ENCODE results near the gene PARD3.
A peak's percentile ranks its signal among the peaks of the same experiment; 100 is the strongest.

The PARD3 gene

GRCh38 chr10:34137201-34137600 lies 677.9 kb downstream of the PARD3 start:
- DNase-seq (ENCODE audit: low read depth in 2 of 2): no peak

GRCh38 chr10:34135515-34135914 lies 679.6 kb downstream of the PARD3 start:
- DNase-seq (ENCODE audit: low read depth in 2 of 2): no peak

GRCh38 chr10:34134602-34135001 lies 680.5 kb downstream of the PARD3 start:
- DNase-seq (ENCODE audit: low read depth in 2 of 2): no peak

GRCh38 chr10:34133406-34133805 lies 681.7 kb downstream of the PARD3 start:
- DNase-seq (ENCODE audit: low read depth in 2 of 2): no peak

GRCh38 chr10:34131152-34131551 lies 683.9 kb downstream of the PARD3 start:
- DNase-seq (ENCODE audit: low read depth in 2 of 2): no peak

- DNase-seq (ENCODE audit: low read depth in 2 of 2): no peak
Measured at GRCh38 chr10:34127676-34128075, 687.4 kb downstream of the PARD3 start.

- no peak for DNase-seq (ENCODE audit: low read depth in 2 of 2)
Measured at GRCh38 chr10:34126371-34127151, 688.5 kb downstream of the PARD3 start.

- no peak for DNase-seq (ENCODE audit: low read depth in 2 of 2)
Measured at GRCh38 chr10:34125702-34126101, 689.4 kb downstream of the PARD3 start.

DNA sequence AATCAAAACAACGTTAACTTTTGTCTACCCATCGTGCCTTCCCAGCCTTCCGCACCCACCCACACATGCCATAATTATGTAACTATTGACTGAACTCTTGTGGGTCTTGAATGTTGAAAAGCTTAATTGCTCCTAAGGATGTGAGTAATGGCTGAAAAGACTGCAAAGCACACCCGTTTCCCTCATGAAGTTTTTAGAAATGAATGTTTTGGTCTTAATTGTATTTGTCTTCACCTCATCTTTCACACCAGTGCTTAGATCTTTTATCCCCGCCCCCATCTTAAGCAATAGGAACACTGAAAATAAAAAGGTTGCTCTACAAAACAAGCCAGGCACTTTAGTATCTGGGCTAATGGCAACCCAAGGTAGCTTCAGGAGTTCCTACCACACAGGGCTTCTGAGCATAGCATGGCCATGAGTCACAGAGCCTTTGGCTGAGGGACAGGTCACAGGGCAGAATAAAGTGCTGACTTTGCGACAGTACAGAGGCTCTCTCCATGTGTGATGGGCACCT lies 690.5 kb downstream of the PARD3 start:
- peak; percentile 54 to 59 for DNase-seq (ENCODE audit: low read depth in 2 of 2)

GRCh38 chr10:34121781-34122622 lies 693.1 kb downstream of the PARD3 start:
- DNase-seq (ENCODE audit: low read depth in 2 of 2): no peak

GRCh38 chr10:34121125-34121753 lies 693.9 kb downstream of the PARD3 start:
- no peak for DNase-seq (ENCODE audit: low read depth in 2 of 2)

GRCh38 chr10:34119456-34119855 lies 695.6 kb downstream of the PARD3 start:
- no peak for DNase-seq (ENCODE audit: low read depth in 2 of 2)

GRCh38 chr10:34116681-34117271 lies 698.3 kb downstream of the PARD3 start:
- DNase-seq (ENCODE audit: low read depth in 2 of 2): no peak

- DNase-seq (ENCODE audit: low read depth in 2 of 2): no peak
Measured at GRCh38 chr10:34116220-34116641, 698.9 kb downstream of the PARD3 start.

DNA sequence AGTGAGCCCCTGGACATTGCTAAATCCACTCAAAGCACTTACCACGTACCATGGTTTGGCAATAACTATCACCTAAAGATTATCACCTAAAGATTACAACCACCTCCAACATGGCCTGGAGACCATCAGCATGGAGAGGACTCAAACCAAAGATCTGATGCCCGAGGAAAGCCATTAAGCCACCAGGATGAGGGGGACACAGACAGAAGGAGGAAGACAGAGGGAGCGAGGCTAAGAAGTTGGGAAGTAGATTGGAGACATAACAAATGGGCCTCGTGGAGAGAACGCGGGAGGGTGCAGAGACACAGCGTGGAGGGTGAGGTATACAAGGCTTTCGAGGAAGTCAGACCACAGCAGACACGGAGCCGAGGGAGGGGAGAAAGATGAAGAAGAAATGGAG lies 700.2 kb downstream of the PARD3 start:
- no peak for DNase-seq (ENCODE audit: low read depth in 2 of 2)

GRCh38 chr10:34113504-34114225 lies 701.4 kb downstream of the PARD3 start:
- DNase-seq (ENCODE audit: low read depth in 2 of 2): no peak

- peak; percentile 82 to 84 for DNase-seq (ENCODE audit: low read depth in 2 of 2)
Measured at GRCh38 chr10:34112171-34112782, 702.8 kb downstream of the PARD3 start.

- no peak for DNase-seq (ENCODE audit: low read depth in 2 of 2)
Measured at GRCh38 chr10:34111179-34111578, 703.9 kb downstream of the PARD3 start.

DNA sequence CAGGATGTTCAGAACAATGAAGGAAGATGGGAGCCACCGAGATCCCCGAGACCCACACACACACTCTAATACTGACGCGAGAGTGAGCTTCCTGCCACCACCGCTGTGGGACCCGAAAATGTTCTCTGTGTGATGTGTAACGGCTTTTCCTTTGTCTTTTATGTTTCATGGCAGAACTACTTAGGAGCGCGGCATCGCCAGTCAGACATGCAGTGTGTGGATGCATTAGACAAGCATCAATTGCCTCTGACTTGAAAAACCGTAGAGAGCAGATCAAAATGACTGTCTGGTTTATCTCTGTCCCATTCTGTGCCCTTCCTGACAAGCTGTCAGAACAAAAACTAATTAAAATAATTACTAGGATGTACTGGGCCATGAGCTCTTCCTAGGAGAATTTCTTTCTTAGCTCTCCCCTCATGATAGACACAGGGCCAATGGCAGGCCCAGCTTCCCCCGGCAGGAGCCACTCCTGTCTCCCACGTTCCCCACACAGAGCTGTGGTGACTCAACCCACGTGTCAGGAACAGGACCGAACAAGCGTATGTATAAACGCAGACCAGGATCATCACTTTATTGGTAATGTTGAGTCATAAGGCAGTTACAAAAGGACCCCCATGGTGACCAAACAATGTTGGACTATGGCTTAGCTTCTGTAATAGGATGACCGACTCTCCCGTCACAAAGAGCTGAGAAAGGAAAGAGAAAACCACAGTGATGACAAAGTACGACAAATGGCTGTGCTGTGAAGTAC lies 705.0 kb downstream of the PARD3 start:
- DNase-seq (ENCODE audit: low read depth in 2 of 2): no peak

DNA sequence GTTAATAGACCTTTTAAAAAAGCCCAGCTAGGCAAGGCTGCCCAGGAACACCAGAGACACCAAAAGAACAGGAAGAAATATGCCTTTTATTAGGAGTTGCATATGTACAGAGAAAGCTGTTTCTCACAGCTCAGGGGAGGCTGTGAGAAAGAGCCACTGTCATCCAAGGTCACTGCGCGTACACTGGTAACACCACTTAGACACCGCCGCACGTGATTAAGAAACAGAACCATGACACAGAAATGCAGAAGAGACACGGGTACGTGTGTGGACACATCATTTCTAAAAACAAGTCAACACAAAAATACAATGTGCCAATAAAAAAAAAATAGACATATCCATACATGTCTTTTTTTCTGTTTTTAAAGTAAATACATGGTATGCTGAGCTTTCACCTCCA lies 705.6 kb downstream of the PARD3 start:
- no peak for DNase-seq (ENCODE audit: low read depth in 2 of 2)

Measured in fibroblast of skin of left biceps (primary cell).